OCI-LY1 (cell line): Measurements from ENCODE around the gene CD19.

Source experiments
- H2AFZ ChIP-seq: fragments of 200-600 bp; sonication (generic), shearing (Covaris generic); 2 replicates; pipeline ENCODE4 v1.6.0; 2014; ENCODE audit warnings: antibody characterized with exemption, mild to moderate bottlenecking, low read length
- H3F3A ChIP-seq: fragments of 200-600 bp; sonication (generic), shearing (Covaris generic); 2 replicates; pipeline ENCODE4 v1.6.0; 2014; ENCODE audit warnings: mild to moderate bottlenecking, antibody characterized with exemption, low read length, moderate library complexity; ENCODE audit not compliant: insufficient read depth
- H3K27ac ChIP-seq: fragments of 200-600 bp; sonication (generic); 2 replicates; pipeline ENCODE4 v1.5.1; 2014; ENCODE audit warnings: low read length, mixed run types, mild to moderate bottlenecking, low read depth; ENCODE audit not compliant: poor library complexity, severe bottlenecking
- H3K27me3 ChIP-seq: fragments of 200-600 bp; sonication (generic); 2 replicates; pipeline ENCODE4 v1.6.0; 2014; ENCODE audit warnings: antibody characterized with exemption, mild to moderate bottlenecking, low read length, moderate library complexity; ENCODE audit not compliant: insufficient read depth
- H3K36me3 ChIP-seq: fragments of 200-600 bp; sonication (generic); 2 replicates; pipeline ENCODE4 v1.6.1; 2014; ENCODE audit warnings: mild to moderate bottlenecking, antibody characterized with exemption, low read length, moderate library complexity, mixed read lengths; ENCODE audit not compliant: insufficient read depth
- H3K4me1 ChIP-seq: fragments of 200-600 bp; sonication (generic); 2 replicates; pipeline ENCODE4 v1.5.1; 2014; ENCODE audit warnings: mild to moderate bottlenecking, low read length, moderate library complexity; ENCODE audit not compliant: insufficient read depth, severe bottlenecking
- H3K4me2 ChIP-seq: fragments of 200-600 bp; sonication (generic), shearing (Covaris generic); 2 replicates; pipeline ENCODE4 v1.6.1; 2014; ENCODE audit warnings: low read length
- H3K4me3 ChIP-seq: fragments of 200-600 bp; sonication (generic); 2 replicates; pipeline ENCODE4 v1.5.1; 2014; ENCODE audit warnings: low read length, low read depth, mild to moderate bottlenecking, mixed read lengths; ENCODE audit not compliant: poor library complexity, severe bottlenecking
- H3K79me2 ChIP-seq: fragments of 200-600 bp; shearing (Covaris generic); 2 replicates; pipeline ENCODE4 v1.6.1; 2016; ENCODE audit warnings: mixed run types, low read length, mixed read lengths; ENCODE audit not compliant: insufficient read depth
- H3K9ac ChIP-seq: fragments of 200-600 bp; sonication (generic), shearing (Covaris generic); 2 replicates; pipeline ENCODE4 v1.6.1; 2014; ENCODE audit warnings: mild to moderate bottlenecking, low read length, mixed read lengths
- H3K9me2 ChIP-seq: fragments of 200-600 bp; sonication (generic), shearing (Covaris generic); 2 replicates; pipeline ENCODE4 v1.6.1; 2014; ENCODE audit warnings: low read depth, mild to moderate bottlenecking, low read length, mixed read lengths
- H3K9me3 ChIP-seq: fragments of 200-600 bp; shearing (Covaris generic); 2 replicates; pipeline ENCODE4 v1.6.1; 2014; ENCODE audit warnings: low read length, mixed read lengths
- H4K20me1 ChIP-seq: fragments of 200-600 bp; sonication (generic), shearing (Covaris generic); 2 replicates; pipeline ENCODE4 v1.6.0; 2016; ENCODE audit warnings: mild to moderate bottlenecking, low read length; ENCODE audit not compliant: insufficient read depth
- CTCF ChIP-seq: fragments of 200-600 bp; sonication (generic), shearing (Covaris generic); IDR thresholded peaks from 2 replicates; pipeline ENCODE4 v1.5.1; 2017; ENCODE audit warnings: mild to moderate bottlenecking, antibody characterized with exemption, low read length, moderate library complexity, mixed read lengths
- EZH2 ChIP-seq: fragments of 200-600 bp; sonication (generic), shearing (Covaris generic); IDR thresholded peaks from 2 replicates; pipeline ENCODE4 v1.8.0; 2017; ENCODE audit warnings: borderline replicate concordance, mixed run types, mild to moderate bottlenecking, antibody characterized with exemption, low read length, moderate library complexity, mixed read lengths

Gene CD19

DNA sequence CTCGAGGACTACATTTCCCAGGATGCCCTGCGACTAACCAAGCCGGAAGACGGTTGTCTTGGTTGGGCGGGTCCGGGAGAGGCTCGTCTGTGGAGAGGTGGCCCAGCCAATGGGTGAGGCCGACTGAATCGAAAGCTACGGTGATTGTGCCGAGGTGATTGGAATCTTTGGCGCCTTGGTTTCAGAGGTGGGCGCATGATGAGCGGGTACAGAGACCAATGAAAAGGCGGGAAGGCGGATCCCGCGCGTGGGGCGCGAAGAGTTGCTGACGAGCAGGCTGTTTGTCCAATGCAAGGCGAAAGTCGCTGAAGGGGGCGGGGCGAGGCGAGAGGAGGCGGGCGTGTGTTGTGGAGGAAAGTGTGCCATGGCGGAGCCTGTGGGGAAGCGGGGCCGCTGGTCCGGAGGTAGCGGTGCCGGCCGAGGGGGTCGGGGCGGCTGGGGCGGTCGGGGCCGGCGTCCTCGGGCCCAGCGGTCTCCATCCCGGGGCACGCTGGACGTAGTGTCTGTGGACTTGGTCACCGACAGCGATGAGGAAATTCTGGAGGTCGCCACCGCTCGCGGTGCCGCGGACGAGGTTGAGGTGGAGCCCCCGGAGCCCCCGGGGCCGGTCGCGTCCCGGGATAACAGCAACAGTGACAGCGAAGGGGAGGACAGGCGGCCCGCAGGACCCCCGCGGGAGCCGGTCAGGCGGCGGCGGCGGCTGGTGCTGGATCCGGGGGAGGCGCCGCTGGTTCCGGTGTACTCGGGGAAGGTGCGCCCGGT, 19.1 kb downstream of the CD19 start, which contains the start of gene NFATC2IP:
TSS of gene NFATC2IP (plus strand) at position 290 of the 762 bp plus-strand sequence. CDS start at position 365, 75 bp downstream.
- 0 out of 2 replicates have a peak, but pooled peaks cover 3% of the 10 kb centered on the region for H3F3A ChIP-seq
- no peaks in the 10 kb centered on the region for H3K9me3 ChIP-seq
- peak within 1 kb of the TSS; percentile 9; the same call in 1 of the 2 replicates for H2AFZ ChIP-seq
- H3K4me3 ChIP-seq: peak within 1 kb of the TSS; percentile 82
- H3K27me3 ChIP-seq: no peaks in the 10 kb centered on the region
- peaks cover 19% of the 10 kb centered on the region for H3K4me1 ChIP-seq
- H3K79me2 ChIP-seq: peaks cover 15% of the 10 kb centered on the region
- peak within 1 kb of the TSS; percentile 90 for H3K9ac ChIP-seq
- no peaks in the 10 kb centered on the region for H3K9me2 ChIP-seq
- no peak for TF ChIP-seq EZH2
- peak within 1 kb of the TSS; percentile 84 for H3K4me2 ChIP-seq
- H4K20me1 ChIP-seq: no peaks in the 10 kb centered on the region
- no peak within 1 kb of the TSS for H3K27ac ChIP-seq
- peaks cover 38% of the 10 kb centered on the region for H3K36me3 ChIP-seq

GRCh38 chr16:28951410-28951943, 19.7 kb downstream of the CD19 start:
- H2AFZ ChIP-seq: no peak overlapping the region
- no peaks in the 10 kb centered on the region for H3K9me3 ChIP-seq
- peaks cover 17% of the 10 kb centered on the region for H3K4me1 ChIP-seq
- H3K4me3 ChIP-seq: peak overlapping the region; percentile 82
- H3F3A ChIP-seq: 0 out of 2 replicates have a peak, but pooled peaks cover 3% of the 10 kb centered on the region
- peaks cover 45% of the 10 kb centered on the region for H3K36me3 ChIP-seq
- H3K27ac ChIP-seq: no peak overlapping the region
- H3K27me3 ChIP-seq: no peaks in the 10 kb centered on the region
- TF ChIP-seq EZH2 (no peak), CTCF (no peak)
- peak overlapping the region; percentile 82 for H3K4me2 ChIP-seq
- H3K79me2 ChIP-seq: peaks cover 15% of the 10 kb centered on the region
- peak overlapping the region; percentile 90 for H3K9ac ChIP-seq
- no peaks in the 10 kb centered on the region for H4K20me1 ChIP-seq
- H3K9me2 ChIP-seq: no peaks in the 10 kb centered on the region

GRCh38 chr16:28958216-28958615, 26.4 kb downstream of the CD19 start:
- Histone ChIP-seq H3K27ac (no peak overlapping the region), H3K9me3 (no peaks in the 10 kb centered on the region), H3K36me3 (peaks cover 95% of the 10 kb centered on the region), H3K9ac (no peak overlapping the region), H2AFZ (no peak overlapping the region), H3K4me2 (no peak overlapping the region), H3K9me2 (no peaks in the 10 kb centered on the region), H3K27me3 (no peaks in the 10 kb centered on the region), H3K4me3 (no peak overlapping the region), H3K4me1 (no peaks in the 10 kb centered on the region), H4K20me1 (no peaks in the 10 kb centered on the region), H3F3A (no peaks in the 10 kb centered on the region), H3K79me2 (no peaks in the 10 kb centered on the region)
- TF ChIP-seq EZH2 (no peak), CTCF (no peak)
